ENCODE measurements around the gene EML4.

The EML4 gene

GRCh38 chr2:42167458-42167857 lies 1.7 kb upstream of the EML4 start:
- DNase-seq (ENCODE audit: low read depth): no peak
- in situ Hi-C loops (cut with HindIII; ENCODE audit: low sequenced_read_pairs): no loop called here
- no peak for TF ChIP-seq CTCF (IDR thresholded peaks at IDR 0.05; ENCODE audit: low read depth, low read length, missing control alignments)
- no peak overlapping the region for H3K4me3 ChIP-seq (ENCODE audit: low read depth, low read length)

GRCh38 chr2:42168459-42169099 lies 574 bp upstream of the EML4 start:
- no peak for DNase-seq (ENCODE audit: low read depth)
- no peak for TF ChIP-seq CTCF (IDR thresholded peaks at IDR 0.05; ENCODE audit: low read depth, low read length, missing control alignments)
- H3K4me3 ChIP-seq (ENCODE audit: low read depth, low read length): peak overlapping the region; percentile 9
- in situ Hi-C loops (cut with HindIII; ENCODE audit: low sequenced_read_pairs): no loop called here

GRCh38 chr2:42169874-42170521 lies 845 bp downstream of the EML4 start:
- H3K4me3 ChIP-seq (ENCODE audit: low read depth, low read length): peak overlapping the region; percentile 87
- TF ChIP-seq CTCF (IDR thresholded peaks at IDR 0.05; ENCODE audit: low read depth, low read length, missing control alignments): no peak
- in situ Hi-C loops (cut with HindIII; ENCODE audit: low sequenced_read_pairs): no loop called here
- no peak for DNase-seq (ENCODE audit: low read depth)

- TF ChIP-seq CTCF (IDR thresholded peaks at IDR 0.05; ENCODE audit: low read depth, low read length, missing control alignments): no peak
- peak overlapping the region; percentile 87 for H3K4me3 ChIP-seq (ENCODE audit: low read depth, low read length)
- in situ Hi-C loops (cut with HindIII; ENCODE audit: low sequenced_read_pairs): no loop called here
- no peak for DNase-seq (ENCODE audit: low read depth)
Measured at GRCh38 chr2:42170619-42171395, 1.7 kb downstream of the EML4 start.

GRCh38 chr2:42171396-42171980 lies 2.3 kb downstream of the EML4 start:
- TF ChIP-seq CTCF (IDR thresholded peaks at IDR 0.05; ENCODE audit: low read depth, low read length, missing control alignments): no peak
- DNase-seq (ENCODE audit: low read depth): no peak
- peak overlapping the region; percentile 87 for H3K4me3 ChIP-seq (ENCODE audit: low read depth, low read length)
- in situ Hi-C loops (cut with HindIII; ENCODE audit: low sequenced_read_pairs): no loop called here

- TF ChIP-seq CTCF (IDR thresholded peaks at IDR 0.05; ENCODE audit: low read depth, low read length, missing control alignments): no peak
- peak overlapping the region; percentile 87 for H3K4me3 ChIP-seq (ENCODE audit: low read depth, low read length)
- in situ Hi-C loops (cut with HindIII; ENCODE audit: low sequenced_read_pairs): no loop called here
Measured at GRCh38 chr2:42172020-42172419, 2.9 kb downstream of the EML4 start.

More at GRCh38 chr2:42172020-42172419, 2.9 kb downstream of the EML4 start:
- DNase-seq (ENCODE audit: low read depth): no peak

All from astrocyte of the cerebellum (primary cell).